A172 (cell line): ENCODE measurements around the gene TMPRSS6. TPM values are rescaled to one million over a fixed set of nuclear protein-coding genes. Genes with fewer than 3 reads are reported as not detected.
A peak's percentile ranks its signal among the peaks of the same experiment; 100 is the strongest.

Experiments
- DNase-seq: peaks from one replicate; pipeline ENCODE4 v3.0.0-alpha.2; 2015; ENCODE audit warnings: low spot score
- total RNA-seq: library from RNA; depleted of rRNA; stranded (reverse); fragments of >200 nt; shearing (Covaris generic); gene quantifications from 2 replicates; pipeline ENCODE4 v1.2.3, GENCODE V29; 2014

The TMPRSS6 gene
- total RNA-seq, 1 experiment from 2014 or later: not detected

DNA sequence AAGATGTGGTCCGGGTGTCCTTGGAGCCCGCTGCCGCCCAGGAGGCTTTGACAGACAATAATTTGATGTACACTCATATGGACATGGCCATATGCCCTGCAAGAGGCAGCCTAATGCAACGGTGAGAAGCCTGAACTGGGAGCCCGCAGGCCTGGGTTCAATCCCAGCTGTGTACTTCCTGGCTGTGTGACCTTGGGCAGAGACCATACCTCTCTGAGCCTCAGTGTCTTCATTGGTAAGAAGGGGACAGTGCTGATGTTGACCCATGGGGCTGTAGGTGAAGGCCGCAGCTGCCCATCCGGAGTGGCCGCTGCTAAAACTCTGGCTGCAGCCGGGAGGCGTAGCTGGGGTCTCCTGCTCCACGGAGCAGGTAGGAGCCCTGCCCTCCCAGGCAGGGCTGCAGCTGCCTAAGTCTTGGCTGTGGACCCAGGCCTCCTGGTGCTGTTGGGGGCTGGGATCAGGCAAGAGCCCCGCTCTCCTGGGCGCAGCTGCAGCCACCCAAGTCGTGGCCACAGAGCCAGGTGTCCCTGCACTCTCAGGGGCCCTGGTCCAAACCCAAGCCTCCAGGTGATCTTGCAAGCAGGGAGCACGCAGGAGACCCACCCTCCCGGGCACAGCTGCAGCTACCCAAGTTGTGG lies 31.3 kb upstream of the TMPRSS6 start:
- DNase-seq: no peak

DNA sequence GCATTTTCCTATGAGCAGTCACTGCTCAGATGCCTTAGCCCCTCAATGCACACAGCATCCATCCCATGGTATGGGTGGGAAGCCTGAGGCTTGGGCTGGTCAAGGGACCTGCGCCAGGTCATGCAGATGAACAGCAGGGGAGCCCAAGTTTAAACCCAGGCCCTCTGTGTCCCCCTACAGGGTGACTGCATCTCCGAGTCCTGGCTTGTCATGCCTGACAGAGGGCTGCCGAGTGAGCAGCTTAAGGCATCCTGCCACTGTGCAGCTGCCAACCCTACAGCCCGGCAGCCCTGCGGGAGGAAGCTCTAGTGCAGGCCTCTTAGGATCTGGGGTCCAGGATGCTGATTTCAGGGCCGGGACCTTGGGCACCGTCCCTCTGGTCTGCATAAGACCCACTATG lies 30.2 kb upstream of the TMPRSS6 start:
- no peak for DNase-seq

DNA sequence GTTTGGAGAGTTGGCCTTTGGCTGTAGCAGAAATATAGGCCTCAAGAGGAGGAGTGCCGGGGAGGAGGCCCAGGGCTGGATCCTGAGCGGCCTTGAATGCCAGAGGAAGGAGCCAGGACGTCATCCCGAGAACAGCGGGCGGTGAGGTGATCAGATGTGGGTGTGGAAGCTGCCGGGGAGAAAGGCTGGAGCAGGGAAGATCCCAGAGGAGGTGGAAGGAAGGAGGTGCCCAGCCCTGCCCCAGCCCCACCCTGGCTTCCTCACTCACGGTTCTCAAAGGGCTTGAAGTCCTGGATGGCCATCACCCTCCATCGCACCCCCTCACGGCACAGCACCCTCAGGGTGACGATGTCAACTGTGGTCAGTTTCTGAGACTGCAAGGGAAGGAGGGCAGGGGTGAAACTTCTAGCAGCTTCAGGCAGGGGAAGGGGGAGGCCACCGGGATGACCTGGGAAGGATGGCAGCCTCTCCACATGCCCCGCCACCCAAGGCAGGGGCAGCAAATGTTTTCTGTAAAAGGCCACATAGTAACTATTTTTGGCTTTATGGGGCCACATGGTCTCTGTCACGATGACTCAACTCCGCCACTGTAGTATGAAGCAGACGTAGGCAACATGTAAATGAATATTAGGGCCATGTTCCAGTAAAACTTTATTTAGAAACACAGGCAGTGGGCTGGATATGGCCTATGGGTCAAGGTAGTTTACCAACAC lies 29.5 kb upstream of the TMPRSS6 start:
- peak; percentile 12 for DNase-seq

DNA sequence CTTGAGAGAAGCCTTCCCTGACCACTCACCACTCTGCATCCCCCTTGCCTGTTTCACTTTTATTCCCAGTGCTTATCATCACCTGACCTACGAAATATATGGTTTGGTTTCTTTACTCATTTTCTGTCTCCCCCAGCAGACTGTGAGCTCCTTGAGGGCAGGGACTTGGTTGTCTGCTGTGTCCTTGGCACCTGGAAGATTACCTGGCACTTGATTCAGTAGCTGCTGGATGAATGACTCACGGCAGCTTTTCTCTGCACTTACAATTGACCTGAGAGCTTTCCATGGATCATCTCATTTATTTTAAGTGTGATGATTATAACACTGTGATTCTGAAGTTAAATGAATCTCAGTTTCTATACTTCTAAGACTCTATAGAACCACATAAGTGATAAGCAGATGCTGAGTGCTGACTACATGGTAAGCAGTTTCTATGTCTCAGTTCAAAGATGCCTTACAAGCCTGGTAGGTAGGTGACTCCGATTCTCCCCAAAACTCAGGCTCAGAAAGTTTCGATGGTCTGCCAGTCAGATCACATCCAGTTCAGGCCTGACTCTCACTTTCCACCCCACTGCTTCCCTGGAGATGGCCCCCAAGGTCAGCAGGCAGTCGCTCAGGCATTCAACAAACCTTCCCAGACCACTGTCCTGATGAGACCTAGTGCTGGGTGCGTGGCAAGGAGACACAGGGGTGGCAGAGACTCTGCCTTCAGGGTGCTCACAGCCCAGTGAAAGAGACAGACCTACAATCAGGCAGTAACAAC lies 28.6 kb upstream of the TMPRSS6 start:
- no peak for DNase-seq

DNA sequence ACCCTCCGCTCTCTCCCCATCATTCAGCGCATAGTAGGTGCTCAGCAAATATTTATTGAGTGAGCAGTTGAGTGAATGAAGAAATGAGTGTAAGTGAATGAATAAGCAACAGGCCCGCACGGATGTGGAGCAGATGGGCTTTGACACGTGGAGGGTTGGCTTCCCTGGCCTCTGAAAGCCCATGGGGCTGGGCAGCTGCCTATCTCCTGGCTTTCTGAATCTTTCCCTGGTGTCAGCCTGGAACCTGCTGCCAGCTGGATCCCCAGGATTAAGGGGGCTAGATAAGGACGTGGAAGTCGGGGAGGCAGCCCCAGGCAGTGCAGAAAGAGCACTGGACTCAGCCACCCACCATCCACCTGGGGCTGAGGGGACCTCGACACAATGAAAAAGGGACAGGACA lies 27.6 kb upstream of the TMPRSS6 start:
- DNase-seq: no peak

DNA sequence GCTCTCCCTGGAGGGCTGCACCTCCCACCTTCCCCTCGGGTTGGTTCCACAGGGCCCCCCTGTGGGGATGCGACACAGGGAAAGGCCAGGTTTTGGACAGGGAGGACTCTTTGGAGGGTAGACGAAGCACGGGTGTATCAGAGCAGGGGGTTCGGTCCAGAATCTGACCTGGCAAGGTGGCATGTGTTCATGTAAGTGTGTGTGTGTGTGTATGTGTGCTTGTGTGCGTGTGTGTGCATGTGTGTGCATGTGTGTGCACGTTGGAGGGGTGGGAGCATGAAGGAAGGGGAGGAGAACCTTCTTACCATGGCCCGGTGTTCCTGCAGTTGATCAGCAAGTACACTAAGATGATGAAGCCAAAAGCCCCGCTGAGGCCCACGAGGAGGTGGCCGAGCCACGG lies 25.5 kb upstream of the TMPRSS6 start:
- DNase-seq: no peak

DNA sequence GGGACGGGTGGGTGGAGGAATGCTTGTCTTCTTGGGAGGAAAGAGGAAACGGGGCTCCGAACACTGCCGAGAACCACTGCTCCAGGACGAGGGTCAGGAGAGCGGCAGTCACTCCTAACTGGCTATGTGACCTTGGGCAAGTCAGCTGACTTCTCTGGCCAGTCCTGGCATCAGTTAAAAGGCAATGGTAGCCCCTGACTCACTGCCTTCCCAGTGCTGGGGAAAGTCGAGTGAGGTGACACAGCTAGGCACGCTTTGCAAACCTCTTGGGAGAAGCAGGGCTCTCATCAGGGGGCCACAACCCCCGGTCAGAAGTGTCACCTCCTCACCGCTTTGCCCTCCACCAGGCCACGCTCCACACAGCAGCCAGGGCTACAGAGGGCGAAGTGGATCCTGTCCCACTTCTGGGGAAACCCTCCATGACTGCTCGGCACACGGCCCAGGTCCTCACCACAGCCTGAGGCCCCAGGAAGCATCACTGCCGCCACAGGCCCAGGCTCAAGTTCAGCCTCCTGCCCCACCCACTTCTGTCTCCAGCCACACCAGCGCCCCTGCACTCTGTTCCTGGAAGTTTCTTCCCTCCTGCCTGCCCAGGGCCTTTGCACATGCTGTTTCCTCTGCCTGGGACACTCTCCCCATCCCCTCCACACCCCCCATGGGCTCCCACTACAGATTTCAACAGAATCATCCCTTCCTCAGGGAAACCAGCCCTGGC lies 23.9 kb upstream of the TMPRSS6 start:
- DNase-seq: no peak

DNA sequence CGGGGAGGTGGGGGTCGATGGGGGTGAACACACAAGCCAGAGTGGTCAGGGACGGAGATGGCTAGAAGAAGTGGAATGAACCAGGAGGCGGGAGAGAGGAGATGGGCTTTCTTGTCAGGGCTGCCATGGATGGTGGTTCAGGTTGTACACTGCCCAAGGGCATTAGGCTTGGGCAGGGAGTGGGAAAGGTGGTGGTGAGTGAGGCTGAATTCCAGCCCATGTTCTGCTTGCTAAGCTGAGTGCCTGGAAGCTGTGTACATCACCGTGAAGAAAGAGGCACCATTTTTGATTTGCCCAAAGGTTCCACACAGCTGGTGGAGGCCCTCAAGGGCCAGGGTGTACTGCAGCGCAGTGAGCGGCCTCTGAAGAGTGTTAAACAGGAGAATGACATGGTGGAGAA lies 23.3 kb upstream of the TMPRSS6 start:
- no peak for DNase-seq

DNA sequence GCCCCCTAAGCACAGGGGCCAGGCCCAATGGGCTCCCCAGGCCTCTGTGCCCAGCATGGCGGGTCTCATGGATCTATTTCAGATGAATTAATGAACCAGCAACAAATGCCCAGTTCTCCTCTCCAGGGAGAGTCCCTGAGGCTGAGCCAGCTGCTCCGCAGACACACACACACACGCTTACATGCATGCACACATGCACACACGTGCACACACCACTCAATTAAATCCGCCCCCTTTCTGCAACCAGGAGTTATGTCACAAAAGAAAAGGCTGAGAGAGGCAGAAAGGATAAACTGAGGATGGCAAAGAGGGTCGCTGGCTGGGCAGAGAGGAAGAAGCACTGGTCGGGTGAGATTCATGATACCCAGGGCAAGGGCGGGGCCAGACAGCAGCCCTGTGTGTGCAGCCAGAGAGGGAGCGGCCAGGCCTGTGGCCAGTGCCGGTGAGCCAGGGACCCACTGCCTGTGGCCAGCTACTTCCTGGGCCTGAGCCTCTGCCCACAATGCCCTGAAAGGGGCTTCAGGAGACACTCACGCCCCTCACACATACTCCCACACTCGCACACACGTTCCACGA lies 20.4 kb upstream of the TMPRSS6 start:
- DNase-seq: no peak

DNA sequence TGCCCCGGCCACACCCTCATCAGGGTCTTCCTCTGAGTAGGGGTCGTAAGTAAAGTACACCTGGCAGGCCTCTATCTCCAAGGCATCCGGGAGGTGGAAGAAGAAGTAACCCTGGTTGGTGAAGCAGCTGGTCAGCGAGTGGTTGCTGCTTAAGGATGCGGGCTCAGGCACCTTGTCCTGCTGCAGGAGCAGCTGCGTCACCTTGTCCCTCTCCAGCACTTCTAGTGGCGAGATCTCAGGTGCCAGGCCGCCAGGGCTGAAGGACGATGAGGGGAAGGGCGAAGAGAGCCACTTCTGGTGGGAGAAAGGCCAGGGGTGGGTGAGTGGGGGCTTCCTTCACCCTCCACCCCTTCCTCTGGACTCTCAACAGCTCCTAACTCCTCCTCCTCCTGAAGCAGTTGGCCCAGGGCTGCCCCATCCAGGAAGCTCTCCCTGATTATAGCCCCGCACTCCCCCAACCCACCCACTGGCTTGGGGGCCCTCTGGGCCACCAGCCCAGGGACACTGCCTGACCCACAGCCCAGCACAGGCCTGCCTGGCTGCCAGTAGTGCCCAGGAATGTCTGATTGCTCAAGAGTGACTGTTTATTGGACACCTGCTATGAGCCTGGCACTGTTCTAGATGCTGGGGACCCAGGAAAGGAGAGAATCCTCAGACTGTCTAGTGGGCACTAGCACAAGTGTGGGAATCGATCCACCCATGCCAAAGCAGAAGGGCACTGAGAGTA lies 19.2 kb upstream of the TMPRSS6 start:
- DNase-seq: no peak

DNA sequence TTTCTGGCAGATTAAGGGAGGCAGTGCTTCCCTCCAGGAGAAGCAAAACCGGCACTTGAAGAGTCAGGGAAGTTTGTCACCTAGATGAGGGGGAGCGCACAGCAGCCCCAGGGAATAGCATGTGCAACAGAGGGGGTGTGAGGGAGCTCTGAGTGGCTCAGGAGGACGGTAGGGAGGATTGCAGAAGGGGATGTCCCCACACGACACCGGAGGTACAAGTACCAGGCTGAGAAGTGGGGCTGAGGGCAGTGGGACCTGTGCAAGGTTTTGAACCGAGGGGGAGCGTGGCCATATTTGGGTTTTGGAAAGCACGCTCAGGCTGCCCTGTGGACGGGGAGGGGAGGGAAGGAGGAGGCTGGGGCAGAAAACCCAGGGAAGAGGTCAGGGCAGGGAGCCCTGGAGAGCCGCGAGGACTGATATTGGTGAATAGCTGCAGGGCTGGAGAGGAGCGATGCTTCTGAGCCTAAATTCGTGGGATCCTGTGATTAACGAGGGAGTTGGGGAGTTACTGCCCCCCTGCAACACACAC lies 17.9 kb upstream of the TMPRSS6 start:
- DNase-seq: no peak

DNA sequence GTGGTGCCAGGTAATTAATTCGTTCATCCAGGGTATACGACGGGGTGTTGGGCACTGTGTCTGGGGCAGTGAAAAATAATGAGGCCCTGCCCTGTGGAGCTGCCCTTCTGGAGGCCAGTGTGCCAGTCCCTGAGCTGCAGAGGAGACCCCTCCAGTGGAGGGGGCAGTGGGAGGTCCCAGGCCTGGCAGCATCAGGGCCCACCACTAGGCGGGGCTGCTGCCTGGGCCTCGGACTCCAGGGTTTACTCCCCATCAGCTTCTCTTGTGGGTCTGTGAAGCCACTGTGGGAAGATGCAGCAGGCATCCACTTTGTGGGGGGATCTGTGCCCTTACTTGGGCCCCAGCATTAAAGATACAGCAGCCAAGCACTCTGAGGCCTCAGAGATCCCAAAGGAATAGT lies 17.4 kb upstream of the TMPRSS6 start:
- no peak for DNase-seq

DNA sequence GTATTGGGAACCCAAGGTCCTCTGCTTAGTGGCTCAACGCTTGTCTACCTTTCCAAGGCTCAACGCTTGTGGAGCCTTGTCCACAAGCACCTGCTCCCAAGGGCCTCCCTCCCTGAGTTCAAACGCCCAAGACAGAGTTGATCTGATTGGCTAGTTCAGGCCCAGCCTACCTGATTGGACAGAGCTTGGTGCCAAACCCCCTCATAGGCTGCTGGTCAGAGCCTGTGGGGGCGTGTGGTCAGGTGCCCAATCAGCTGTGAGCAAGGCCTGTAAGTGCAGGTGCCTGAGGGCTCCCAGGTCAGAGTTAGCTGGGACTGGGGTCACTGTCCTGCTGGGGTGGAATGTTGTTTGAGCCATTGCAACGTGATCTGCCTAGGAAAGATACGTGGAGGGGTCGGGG lies 16.9 kb upstream of the TMPRSS6 start:
- DNase-seq: no peak

DNA sequence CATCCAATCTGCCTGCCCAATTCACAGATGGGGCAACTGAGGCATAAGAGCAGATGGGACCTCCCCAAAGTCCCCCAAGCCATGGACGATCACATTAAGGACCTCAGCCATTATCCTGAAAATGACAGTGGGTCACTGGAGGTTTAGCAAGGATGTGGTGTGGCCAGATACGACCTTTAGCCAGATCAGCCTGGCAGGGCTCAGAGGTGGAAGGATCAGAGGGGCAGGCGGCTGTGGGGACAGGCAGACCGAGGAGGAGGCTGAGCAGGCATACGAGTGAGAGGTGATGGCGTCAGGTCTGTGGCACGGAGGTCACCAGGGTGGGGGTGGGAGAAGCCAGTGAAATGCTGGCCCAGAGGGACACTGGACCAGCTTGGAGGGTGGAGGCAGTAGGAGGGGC lies 14.1 kb upstream of the TMPRSS6 start:
- no peak for DNase-seq

DNA sequence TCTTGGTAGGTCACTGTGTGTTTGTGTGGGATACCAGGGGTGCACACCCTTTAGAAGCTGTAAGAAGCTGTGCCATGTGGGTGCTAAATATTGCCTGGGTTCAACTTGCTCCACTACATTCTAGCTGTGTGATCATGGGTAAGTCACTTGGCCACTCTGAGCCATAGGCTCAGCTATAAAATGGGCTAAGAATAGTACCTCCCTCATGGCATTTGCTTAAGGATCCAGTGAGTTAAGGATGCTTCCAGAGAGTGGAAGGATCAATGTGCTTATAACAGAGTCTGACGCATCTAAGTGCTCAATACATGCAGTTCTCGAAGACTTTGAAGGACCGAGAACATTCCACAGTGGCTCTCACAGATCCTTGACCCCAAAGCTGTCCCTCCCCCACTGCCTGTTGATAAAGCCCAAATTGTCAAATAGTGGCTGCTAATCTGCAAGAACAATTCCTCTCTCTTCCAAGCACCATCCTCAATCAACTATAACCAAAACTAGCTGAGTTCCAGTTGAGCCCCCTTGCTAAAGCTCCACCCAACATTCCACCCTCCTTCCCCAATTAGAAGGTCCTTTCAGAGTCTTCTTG lies 13.2 kb upstream of the TMPRSS6 start:
- no peak for DNase-seq

DNA sequence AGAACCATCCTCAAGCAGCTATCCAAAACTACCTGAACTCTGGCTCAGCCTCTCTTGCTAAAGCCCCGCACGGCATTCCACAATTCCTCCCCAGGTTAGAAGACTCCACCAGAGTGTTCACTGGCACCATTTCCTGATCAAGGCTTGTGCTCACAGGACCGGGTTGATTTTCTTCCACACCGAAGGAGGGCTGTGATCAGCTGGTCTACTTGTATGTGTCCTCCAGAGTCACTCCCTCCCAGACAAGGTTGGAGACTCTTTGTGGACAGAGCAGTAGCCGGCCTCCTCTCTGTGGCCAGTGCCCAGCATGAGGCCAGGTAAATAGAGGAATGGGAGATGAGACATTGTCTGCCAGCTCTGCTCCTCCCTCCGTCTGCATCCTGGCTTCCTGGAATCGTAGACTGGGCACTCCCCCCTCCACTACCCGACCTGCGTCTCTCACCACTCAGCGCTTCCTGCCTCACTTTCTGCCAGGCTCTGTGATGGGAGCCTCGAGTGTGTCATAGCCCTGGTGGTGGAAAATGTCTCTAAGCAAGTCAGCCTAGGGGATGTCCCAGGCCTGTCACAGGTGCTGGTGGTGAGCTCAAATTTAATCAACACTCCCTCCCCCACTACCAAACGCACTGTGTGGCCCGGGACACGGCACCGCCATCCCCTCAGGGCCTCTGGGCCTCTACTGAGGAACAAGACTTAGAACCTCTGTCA lies 12.5 kb upstream of the TMPRSS6 start:
- DNase-seq: peak; percentile 61

DNA sequence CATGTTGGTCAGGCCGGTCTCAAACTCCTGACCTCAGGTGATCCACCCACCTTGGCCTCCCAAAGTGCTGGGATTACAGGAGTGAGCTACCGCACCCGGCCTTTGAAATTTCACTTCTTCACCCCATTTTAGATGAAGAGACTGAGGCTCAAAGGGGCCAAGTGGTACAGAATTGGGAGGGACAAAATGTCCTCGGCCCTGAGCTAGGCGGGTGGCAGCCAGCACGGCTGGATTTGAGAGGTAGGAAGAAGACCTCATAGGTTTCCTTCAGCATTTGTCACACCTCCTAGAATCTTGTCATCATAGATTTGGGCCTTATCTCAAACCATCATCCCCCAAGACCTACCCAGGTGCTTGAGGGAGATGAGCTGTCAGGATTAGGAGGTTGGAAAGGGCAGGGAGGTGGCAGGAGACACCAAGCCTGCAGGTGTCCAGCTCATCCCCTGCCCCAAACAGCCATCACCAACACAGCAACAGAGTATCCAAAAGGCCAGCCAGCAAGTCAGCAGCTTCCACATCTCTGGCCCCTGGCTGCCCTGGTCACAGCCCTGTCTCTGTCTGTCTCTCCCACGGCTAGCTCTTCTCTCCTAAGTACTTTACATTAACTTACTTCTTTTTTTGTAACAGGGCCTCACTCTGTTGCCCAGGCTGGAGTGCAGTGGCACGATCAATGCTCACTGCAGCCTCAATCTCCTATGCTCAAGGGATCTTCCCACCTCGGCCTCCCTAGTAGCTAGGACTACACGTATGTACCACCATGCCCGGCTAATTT lies 11.2 kb upstream of the TMPRSS6 start:
- no peak for DNase-seq

DNA sequence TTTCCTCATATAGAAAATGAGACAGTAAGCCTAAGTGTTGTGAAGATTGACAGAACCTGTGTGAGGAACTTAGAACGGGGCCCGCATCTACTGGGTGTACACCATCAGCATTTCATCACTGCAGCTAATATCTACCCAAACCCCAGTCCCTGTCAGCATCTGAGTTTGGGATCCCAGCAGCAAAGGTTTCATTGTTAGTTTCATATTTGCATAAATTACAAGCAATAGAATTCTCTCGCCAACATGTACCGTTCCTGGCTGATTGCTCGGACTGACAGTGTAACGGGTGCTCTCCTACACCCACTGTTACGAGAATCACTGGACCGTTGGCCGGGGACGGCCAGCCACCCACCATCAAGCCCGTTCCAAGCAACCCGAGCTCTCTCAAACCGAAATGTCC lies 10.4 kb upstream of the TMPRSS6 start:
- no peak for DNase-seq

DNA sequence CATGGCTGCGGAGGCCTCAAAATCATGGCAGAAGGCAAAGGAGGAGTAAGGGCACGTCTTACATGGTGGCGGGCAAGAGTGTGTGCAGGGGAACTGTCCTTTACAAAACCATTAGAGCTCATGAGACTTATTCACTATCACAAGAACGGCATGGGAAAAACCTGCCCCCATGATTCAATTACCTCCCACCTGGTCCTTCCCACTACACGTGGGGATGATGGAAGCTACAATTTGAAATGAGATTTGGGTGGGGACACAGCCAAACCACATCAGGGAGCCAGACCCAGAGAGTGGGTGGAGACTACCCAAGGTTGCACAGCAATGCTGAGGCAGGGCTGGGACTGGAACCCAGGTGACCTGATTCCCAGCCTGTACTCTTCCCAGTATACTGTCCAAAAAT lies 8.6 kb upstream of the TMPRSS6 start:
- no peak for DNase-seq
